Neural cell (in vitro differentiated cells): ENCODE data around the gene SPATA12. TPM values are rescaled to one million over a fixed set of nuclear protein-coding genes. Genes with fewer than 3 reads are reported as not detected.
A peak's percentile ranks its signal among the peaks of the same experiment; 100 is the strongest.

Experiments used
- H2AFZ ChIP-seq: fragments of 200-600, 300-800 bp; sonication (generic), shearing (Covaris generic); 2 replicates; pipeline ENCODE4 v1.6.0; 2014; ENCODE audit warnings: low read depth, mild to moderate bottlenecking, antibody characterized with exemption, low read length, moderate library complexity
- H3F3A ChIP-seq: fragments of 200-600 bp; shearing (Covaris generic); 2 replicates; pipeline ENCODE4 v1.6.1; 2016; ENCODE audit warnings: mild to moderate bottlenecking, moderate library complexity, mixed read lengths, antibody characterized with exemption, low read length; ENCODE audit not compliant: insufficient read depth, poor library complexity, severe bottlenecking
- H3K27ac ChIP-seq: fragments of 200-600, 300-800 bp; sonication (generic), shearing (Covaris generic); 2 replicates; pipeline ENCODE4 v1.5.1; 2014; ENCODE audit warnings: mild to moderate bottlenecking, low read length, moderate library complexity
- H3K27me3 ChIP-seq: fragments of 300-800, 200-600 bp; sonication (generic), shearing (Covaris generic); 2 replicates; pipeline ENCODE4 v1.6.0; 2014; ENCODE audit warnings: mild to moderate bottlenecking, low read depth, low read length, moderate library complexity; ENCODE audit not compliant: insufficient read depth
- H3K36me3 ChIP-seq: fragments of 300-800, 200-600 bp; sonication (generic), shearing (Covaris generic); 2 replicates; pipeline ENCODE4 v1.5.1; 2014; ENCODE audit warnings: mild to moderate bottlenecking, antibody characterized with exemption, low read length, moderate library complexity; ENCODE audit not compliant: insufficient read depth
- H3K4me2 ChIP-seq: fragments of 300-800, 200-600 bp; sonication (generic), shearing (Covaris generic); 2 replicates; pipeline ENCODE4 v1.6.0; 2014; ENCODE audit warnings: mild to moderate bottlenecking, low read length
- H3K4me3 ChIP-seq: fragments of 300-800, 200-600 bp; sonication (generic), shearing (Covaris generic); 2 replicates; pipeline ENCODE4 v1.5.1; 2014; ENCODE audit warnings: mild to moderate bottlenecking, low read length, moderate library complexity
- H3K79me2 ChIP-seq: fragments of 200-600 bp; shearing (Covaris generic); replicated peaks from 2 replicates; pipeline ENCODE4 v1.6.0; 2014; ENCODE audit warnings: mild to moderate bottlenecking, low read length, moderate library complexity; ENCODE audit not compliant: insufficient read depth
- H3K9ac ChIP-seq: fragments of 300-800, 200-600 bp; sonication (generic), shearing (Covaris generic); 2 replicates; pipeline ENCODE4 v1.6.1; 2016; ENCODE audit warnings: mild to moderate bottlenecking, low read length, mixed read lengths
- H3K9me2 ChIP-seq: fragments of 200-600 bp; shearing (Covaris generic); 2 replicates; pipeline ENCODE4 v1.6.1; 2016; ENCODE audit warnings: mild to moderate bottlenecking, low read length, mixed read lengths; ENCODE audit not compliant: insufficient read depth
- H3K9me3 ChIP-seq: fragments of 200-600, 300-800 bp; sonication (generic), shearing (Covaris generic); 2 replicates; pipeline ENCODE4 v1.6.1; 2016; ENCODE audit warnings: mild to moderate bottlenecking, mixed run types, low read length, moderate library complexity, mixed read lengths
- H4K20me1 ChIP-seq: fragments of 200-600 bp; shearing (Covaris generic); 2 replicates; pipeline ENCODE4 v1.6.1; 2016; ENCODE audit warnings: mild to moderate bottlenecking, mixed run types; ENCODE audit not compliant: insufficient read depth
- CTCF ChIP-seq: fragments of 450-650 bp; IDR thresholded peaks from 2 replicates; pipeline ENCODE4 v1.5.1; 2014; ENCODE audit warnings: antibody characterized with exemption, mild to moderate bottlenecking, moderate library complexity; ENCODE audit not compliant: poor library complexity, severe bottlenecking
- EP300 ChIP-seq: fragments of 450-650 bp; conservative IDR thresholded peaks from 2 replicates; pipeline ENCODE4 v1.6.1; 2014; ENCODE audit warnings: antibody characterized with exemption, mild to moderate bottlenecking, moderate library complexity; ENCODE audit not compliant: poor library complexity, severe bottlenecking
- EZH2 ChIP-seq: fragments of 200-600, 300-800 bp; shearing (Covaris generic), sonication (generic); IDR thresholded peaks from 2 replicates; pipeline ENCODE4 v1.6.1; 2014; ENCODE audit warnings: antibody characterized with exemption, low read length, borderline replicate concordance, mild to moderate bottlenecking; ENCODE audit not compliant: insufficient read depth, poor library complexity, severe bottlenecking
- MXI1 ChIP-seq: fragments of 450-650 bp; conservative IDR thresholded peaks from 2 replicates; pipeline ENCODE4 v1.6.1; 2014; ENCODE audit warnings: antibody characterized with exemption, mild to moderate bottlenecking; ENCODE audit not compliant: poor library complexity, severe bottlenecking
- POLR2AphosphoS5 ChIP-seq: IDR thresholded peaks from 2 replicates; pipeline ENCODE4 v1.6.1; 2012
- RAD21 ChIP-seq: fragments of 450-650 bp; conservative IDR thresholded peaks from 2 replicates; pipeline ENCODE4 v1.6.1; 2014; ENCODE audit warnings: antibody characterized with exemption, mild to moderate bottlenecking, moderate library complexity
- REST ChIP-seq: IDR thresholded peaks from 2 replicates; pipeline ENCODE4 v1.6.1; 2012; ENCODE audit warnings: borderline replicate concordance
- SMC3 ChIP-seq: fragments of 450-650 bp; conservative IDR thresholded peaks from 2 replicates; pipeline ENCODE4 v1.6.1; 2014; ENCODE audit warnings: antibody characterized with exemption, mild to moderate bottlenecking, moderate library complexity; ENCODE audit not compliant: poor library complexity
- TAF1 ChIP-seq: IDR thresholded peaks from 2 replicates; pipeline ENCODE4 v1.6.1; 2012; ENCODE audit warnings: low read depth
- polyA plus RNA-seq: library from polyadenylated mRNA; depleted of rRNA; stranded (reverse); fragments of >200 nt; gene quantifications from 2 replicates; pipeline ENCODE4 v1.2.3, GENCODE V29; 2014

Gene SPATA12
- polyA plus RNA-seq, 1 donor from 2014 or later = not detected

GRCh38 chr3:57078635-57079473 is 18.4 kb downstream of the SPATA12 start:
- no peaks in the 10 kb centered on the region for H4K20me1 ChIP-seq
- peak overlapping the region; percentile 80 for H3K4me3 ChIP-seq
- H2AFZ ChIP-seq = no peak overlapping the region
- TF ChIP-seq RAD21 (no peak), TAF1 (no peak), CTCF (peak; percentile 31)
- no peaks in the 10 kb centered on the region for H3K79me2 ChIP-seq
- peaks cover 30% of the 10 kb centered on the region for H3K27me3 ChIP-seq
- no peaks in the 10 kb centered on the region for H3F3A ChIP-seq
- no peaks in the 10 kb centered on the region for H3K9me2 ChIP-seq
- H3K9me3 ChIP-seq = no peaks in the 10 kb centered on the region
- H3K4me2 ChIP-seq = peak overlapping the region; percentile 70
- peak overlapping the region; percentile 48 for H3K9ac ChIP-seq
- H3K36me3 ChIP-seq = no peaks in the 10 kb centered on the region
- no peak overlapping the region for H3K27ac ChIP-seq

- no peaks in the 10 kb centered on the region for H3K9me2 ChIP-seq
- H3K79me2 ChIP-seq = no peaks in the 10 kb centered on the region
- H2AFZ ChIP-seq = no peak overlapping the region
- no peaks in the 10 kb centered on the region for H3K36me3 ChIP-seq
- no peak overlapping the region for H3K4me2 ChIP-seq
- H3K4me3 ChIP-seq = peak overlapping the region; percentile 80
- H3K27ac ChIP-seq = no peak overlapping the region
- TF ChIP-seq TAF1 (no peak), REST (no peak), POLR2AphosphoS5 (no peak), RAD21 (no peak), CTCF (no peak), EP300 (no peak), SMC3 (no peak), MXI1 (no peak), EZH2 (no peak)
- H3K9me3 ChIP-seq = no peaks in the 10 kb centered on the region
- no peak overlapping the region for H3K9ac ChIP-seq
- no peaks in the 10 kb centered on the region for H4K20me1 ChIP-seq
- H3F3A ChIP-seq = no peaks in the 10 kb centered on the region
- peaks cover 30% of the 10 kb centered on the region for H3K27me3 ChIP-seq
These were observed 19.0 kb downstream of the SPATA12 start for GRCh38 chr3:57079474-57079831.
